Heart right ventricle (tissue), 16 donors: Measurements from ENCODE around the gene SH3TC1. TPM values are rescaled to one million over a fixed set of nuclear protein-coding genes. Genes with fewer than 3 reads are reported as not detected.

Source experiments
- ATAC-seq, 8 donors: fragments of 200-7000 bp; cut with Tn5 transposase; one replicate each; pipeline ENCODE4 v1.9.1; 2020; ENCODE audit warnings: mild to moderate bottlenecking in 8 of 8, moderate library complexity in 8 of 8, moderate number of reproducible peaks in 1 of 8
- DNase-seq, 2 donors: peaks; one replicate each; pipeline ENCODE4 v3.0.0-alpha.2; 2020
- H3K27ac ChIP-seq, 10 donors: fragments of 200-600 bp; sonication (generic) in 2 of 10; one replicate each; pipeline versions ENCODE4 v1.5.0 to v1.8.0; 2020 to 2022; ENCODE audit warnings: mild to moderate bottlenecking in 3 of 10
- H3K27me3 ChIP-seq, 7 donors: fragments of 200-600 bp; one replicate each; pipeline ENCODE4 v1.8.0; 2021 to 2022; ENCODE audit warnings: mild to moderate bottlenecking in 2 of 7
- H3K36me3 ChIP-seq, 9 donors: fragments of 200-600 bp; sonication (generic) in 1 of 9; one replicate each; pipeline versions ENCODE4 v1.5.0 to v1.8.0; 2020 to 2022; ENCODE audit warnings: mild to moderate bottlenecking in 2 of 9
- H3K4me1 ChIP-seq, 9 donors: fragments of 200-600 bp; sonication (generic) in 1 of 9; one replicate each; pipeline versions ENCODE4 v1.5.0 to v1.8.0; 2020 to 2022; ENCODE audit warnings: mild to moderate bottlenecking in 4 of 9
- H3K4me3 ChIP-seq, 10 donors: fragments of 200-600 bp; sonication (generic) in 2 of 10; one replicate each; pipeline versions ENCODE4 v1.5.0 to v1.8.0; 2020 to 2022; ENCODE audit warnings: mild to moderate bottlenecking in 7 of 10, moderate library complexity in 2 of 10
- H3K9me3 ChIP-seq, 11 donors: fragments of 200-600 bp in 10 of 11; sonication (generic) in 2 of 11; one replicate each; pipeline versions ENCODE4 v1.5.0 to v1.8.0; 2013 to 2022; ENCODE audit warnings: mild to moderate bottlenecking in 2 of 11, control low read depth in 1 of 11, moderate library complexity in 1 of 11
- CTCF ChIP-seq, 9 donors: fragments of 200-600 bp; sonication (generic) in 2 of 9; IDR thresholded peaks; one replicate each; pipeline versions ENCODE4 v1.5.0 to v1.8.0; 2021 to 2022; ENCODE audit warnings: antibody characterized with exemption in 9 of 9, mild to moderate bottlenecking in 5 of 9, moderate library complexity in 1 of 9
- WGBS, 2 donors: extraction: QIAGEN DNeasy Blood & Tissue Kit; methylation state at CpG; one replicate each; pipeline ENCODE4 v1.1.7; 2013; ENCODE audit warnings: inconsistent platforms in 1 of 2; 5-methylcytosine and 5-hydroxymethylcytosine counted together
- intact Hi-C, 10 donors: fragments of 100-400 bp; cut with DNase I; formaldehyde crosslinking; loops; one replicate each; pipeline versions ENCODE4 v1.11.1 to v1.14.2; 2022
- polyA plus RNA-seq, 2 donors: library from polyadenylated mRNA; stranded (reverse); fragments of 200-250 nt; gene quantifications; one replicate each; pipeline ENCODE4 v1.2.3, GENCODE V29; 2013
- total RNA-seq, 10 donors: library from RNA; stranded (reverse); fragmentation: NEBNext Ultra II Directional in 3 of 10; extraction: Animal tissue kit (Norgen Biotek cat#: 25700) in 3 of 10; gene quantifications; one replicate each; pipeline versions ENCODE4 v1.2.1 to v1.2.4, GENCODE V29; 2021 to 2023
- donor health status: Arrhythmogenic right ventricular cardiomyopathy.
- donor health status: ischemic (EF 13 %, LVEDD 7.1; RV severe dilation, severe dysfunction).
- donor health status: healthy with polysubstance abuse.
- donor health status: DM: no; HTN: yes; CAD: no.
- donor health status: DM: no; HTN: no; CAD: no.
- donor health status: ischemic (EF 25% LVEDD 6.9; RV normal size, moderate dysfunction).
- donor health status: ischemic (EF 25% LVEDD 5.7; RV mildly dilated, moderate dysfunction).
- donor health status: healthy.
- donor health status: DM: yes; HTN: yes; CAD: no.
- donor health status: Ischemic cardiomyopathy.
- donor health status: ischemic (EF 35%, LVEDD 5.7; RV mildly dilated, moderate dysfunction).
- donor health status: nonischemic (EF 11% LVEDD 7.7; RV severe dilation, severe dysfunction).
- donor health status: DM: yes; HTN: yes; CAD: no.
- donor health status: PGD.
- donor health status: ischemic (EF 29% LVEDD 5.4; RV normal size, mild dysfunction).
- donor health status: nonischemic (EF 23%, LVEDD 6.1; RV moderate dilation, normal function).

The SH3TC1 gene
- total and polyA plus RNA-seq, 12 donors: 7.4 to 22.8 (median 11.2) TPM

DNA sequence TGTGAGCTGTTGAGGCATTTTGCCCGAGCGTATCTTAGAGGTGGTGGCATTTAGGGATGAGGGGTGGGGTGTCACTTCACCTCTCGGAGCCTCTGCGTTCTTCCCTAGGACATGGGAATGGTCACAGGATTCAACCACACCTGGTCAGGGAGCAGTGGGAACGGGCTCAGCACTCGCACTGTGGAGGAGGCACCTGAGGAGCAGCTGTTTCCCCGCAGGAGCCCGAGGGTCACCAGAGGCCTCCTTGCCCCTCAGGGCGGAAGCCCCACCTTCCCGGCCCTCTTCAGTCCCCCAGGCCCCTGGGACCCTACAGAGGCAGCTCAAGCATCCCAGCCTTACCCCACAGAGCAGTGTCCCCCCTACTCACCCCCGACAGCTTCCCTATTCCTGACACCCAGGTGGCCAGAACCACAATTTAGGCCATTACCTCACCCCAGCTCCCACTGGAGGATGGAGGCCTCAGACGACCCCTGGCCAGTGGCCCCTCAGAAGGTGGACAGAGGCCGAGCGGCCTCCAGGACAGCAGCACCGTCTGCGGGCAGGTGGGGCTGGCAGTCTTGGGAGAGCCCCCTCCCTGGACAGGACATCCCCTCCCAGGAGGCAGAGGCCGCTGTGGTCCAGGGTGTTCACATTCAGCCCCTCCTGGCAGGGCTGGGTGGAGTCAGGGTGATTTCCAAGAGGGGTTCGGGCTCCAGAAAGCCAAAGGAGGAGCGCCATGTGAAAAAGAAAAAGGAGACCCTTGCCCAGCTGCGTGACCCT, 66.3 kb downstream of the SH3TC1 start:
- no peak for ATAC-seq
- H3K9me3 ChIP-seq: no peaks in the 10 kb centered on the region
- intact Hi-C loops: loop anchor here in 1 of 10 donors (5.0 kb wide), 1 partner anchor 137 kb away; no protein-coding TSS in a partner anchor
- TF ChIP-seq CTCF (IDR thresholded peaks at IDR 0.05): no peak
- peak in 1 of 2 donors; percentile 5 for DNase-seq
- no peak overlapping the region for H3K27ac ChIP-seq
- H3K4me1 ChIP-seq: peaks cover 15 to 43% (median 25%) of the 10 kb centered on the region in 9 donors
- H3K36me3 ChIP-seq: no peaks in the 10 kb centered on the region
- WGBS, 2 donors: 87 to 89% methylated on average over 20 of the region's 20 CpGs
- no peak overlapping the region for H3K4me3 ChIP-seq
- H3K27me3 ChIP-seq: peaks cover 0 to 9% (median 0%) of the 10 kb centered on the region in 7 donors

DNA sequence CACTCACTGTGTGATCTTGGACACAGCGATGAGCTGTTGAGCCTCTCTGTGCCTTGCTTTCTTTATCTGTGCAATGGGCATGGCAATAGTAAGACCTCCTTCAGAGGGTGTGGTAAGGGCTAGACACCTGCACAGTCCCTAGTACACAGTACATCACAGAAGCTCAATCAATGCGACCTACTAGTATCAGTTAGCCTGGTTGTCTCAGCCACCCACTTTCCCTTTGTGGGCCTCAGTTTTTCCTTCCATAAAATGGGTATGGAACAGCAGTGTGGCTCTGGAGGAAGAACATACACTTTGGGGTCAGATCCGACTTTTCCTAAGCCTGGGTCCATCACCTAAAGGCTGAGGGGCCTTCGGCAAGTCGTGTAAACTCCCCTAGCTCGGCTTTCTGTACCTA, 67.0 kb downstream of the SH3TC1 start:
- Histone ChIP-seq H3K4me3 (no peak overlapping the region), H3K36me3 (no peaks in the 10 kb centered on the region), H3K9me3 (no peaks in the 10 kb centered on the region), H3K27ac (no peak overlapping the region), H3K27me3 (peaks cover 0 to 17% (median 0%) of the 10 kb centered on the region in 7 donors), H3K4me1 (peaks cover 15 to 42% (median 28%) of the 10 kb centered on the region in 9 donors)
- WGBS, 2 donors: 96 to 98% methylated on average over 6 of the region's 6 CpGs
- no peak for DNase-seq
- intact Hi-C loops: loop anchor here in 2 of 10 donors (2.0 to 5.0 kb wide), 2 partner anchors 136 to 137 kb away; no protein-coding TSS in a partner anchor
- ATAC-seq: no peak
- no peak for TF ChIP-seq CTCF (IDR thresholded peaks at IDR 0.05)

- 75 to 77% methylated on average over 8 of the region's 8 CpGs for WGBS, 2 donors
- intact Hi-C loops: loop anchor here in 2 of 10 donors (2.0 to 5.0 kb wide), 2 partner anchors 136 kb away; no protein-coding TSS in a partner anchor
- Histone ChIP-seq H3K9me3 (no peaks in the 10 kb centered on the region), H3K27me3 (peaks cover 0 to 17% (median 0%) of the 10 kb centered on the region in 7 donors), H3K4me3 (no peak overlapping the region), H3K36me3 (no peaks in the 10 kb centered on the region), H3K27ac (peak overlapping the region in 6 of 10 donors; percentile 4 to 50 (median 36)), H3K4me1 (peaks cover 15 to 44% (median 28%) of the 10 kb centered on the region in 9 donors)
- peak in 2 of 8 donors; percentile 3 to 20 for ATAC-seq
- no peak for DNase-seq
- no peak for TF ChIP-seq CTCF (IDR thresholded peaks at IDR 0.05)
Measured at GRCh38 chr4:8266508-8266907, 67.4 kb downstream of the SH3TC1 start.

- H3K27ac ChIP-seq: peak overlapping the region in 7 of 10 donors; percentile 4 to 50 (median 25)
- ATAC-seq (peak; percentile 45 to 76 (median 70)), DNase-seq (peak; percentile 78 to 85)
- peak; percentile 71 to 86 (median 81) for TF ChIP-seq CTCF (IDR thresholded peaks at IDR 0.05)
- H3K36me3 ChIP-seq: no peaks in the 10 kb centered on the region
- no peaks in the 10 kb centered on the region for H3K9me3 ChIP-seq
- H3K4me3 ChIP-seq: peak overlapping the region in 1 of 10 donors; percentile 3
- intact Hi-C loops: loop anchor here in 2 of 10 donors (2.0 to 5.0 kb wide), 2 partner anchors 135 to 136 kb away; no protein-coding TSS in a partner anchor
- peaks cover 0 to 17% (median 0%) of the 10 kb centered on the region in 7 donors for H3K27me3 ChIP-seq
- H3K4me1 ChIP-seq: peaks cover 19 to 50% (median 34%) of the 10 kb centered on the region in 9 donors
- WGBS, 2 donors: 17 to 18% methylated on average over 13 of the region's 13 CpGs
Measured at GRCh38 chr4:8267077-8267476, 68.0 kb downstream of the SH3TC1 start.
